SK-N-SH (cell line): ENCODE measurements around the gene DUSP6. TPM values are rescaled to one million over a fixed set of nuclear protein-coding genes. Genes with fewer than 3 reads are reported as not detected.

Experiments
- CTCF ChIA-PET: fragments of 300-600, 350-600 bp; formaldehyde crosslinking; extraction: SDS; loops from one replicate; lab custom pipeline; 2021; lab: Yijun Ruan, JAX
- POLR2A ChIA-PET: fragments of 350-600 bp; sonication (Branson Sonifier 250); formaldehyde crosslinking; extraction: SDS; loops from one replicate; lab custom pipeline; 2020; ENCODE audit warnings: antibody characterized with exemption, inconsistent platforms; lab: Yijun Ruan, JAX
- DNase-seq: peaks from one replicate; pipeline ENCODE4 v3.0.0; 2012
- H2AFZ ChIP-seq: fragments of 200-600 bp; sonication (generic); 2 replicates; pipeline ENCODE4 v1.8.1; 2016; ENCODE audit warnings: antibody characterized with exemption, mild to moderate bottlenecking, low read depth
- H3F3A ChIP-seq: fragments of 200-600 bp; sonication (generic); replicated peaks from 2 replicates; pipeline ENCODE3; 2016; ENCODE audit warnings: antibody characterized with exemption, mild to moderate bottlenecking; ENCODE audit not compliant: insufficient read depth
- H3K27ac ChIP-seq, 2 experiments: fragments of 200-500 bp in 1 of 2; fragments of 200-600 bp in 1 of 2; sonication (Bioruptor generic) in 1 of 2; sonication (generic), shearing (Covaris generic) in 1 of 2; 2 replicates each; pipeline versions ENCODE4 v1.5.1 to v1.6.1; 2014 to 2016; ENCODE audit warnings: low read depth in 2 of 2, inconsistent platforms in 1 of 2, low read length in 1 of 2, mild to moderate bottlenecking in 1 of 2, mixed read lengths in 1 of 2
- H3K27me3 ChIP-seq: fragments of 200-600 bp; sonication (generic), shearing (Covaris generic); 2 replicates; pipeline ENCODE4 v1.6.1; 2016; ENCODE audit warnings: mixed run types; ENCODE audit not compliant: insufficient read depth
- H3K36me3 ChIP-seq, 2 experiments: fragments of 200-500 bp in 1 of 2; fragments of 200-600 bp in 1 of 2; sonication (Bioruptor generic) in 1 of 2; sonication (generic) in 1 of 2; replicated peaks in 1 of 2; 2 replicates each; pipeline versions ENCODE3 to v1.5.1; 2014 to 2016; ENCODE audit warnings: low read length in 1 of 2, mild to moderate bottlenecking in 1 of 2; ENCODE audit not compliant: insufficient read depth in 2 of 2, control insufficient read depth in 1 of 2
- H3K4me1 ChIP-seq, 2 experiments: fragments of 200-500 bp in 1 of 2; fragments of 200-600 bp in 1 of 2; sonication (Bioruptor generic) in 1 of 2; sonication (generic), shearing (Covaris generic) in 1 of 2; 2 replicates each; pipeline versions ENCODE4 v1.5.1 to v1.6.1; 2014 to 2016; ENCODE audit warnings: low read depth in 1 of 2, low read length in 1 of 2, mixed run types in 1 of 2; ENCODE audit not compliant: insufficient read depth in 2 of 2, control insufficient read depth in 1 of 2
- H3K4me2 ChIP-seq: fragments of 200-600 bp; sonication (generic), shearing (Covaris generic); 2 replicates; pipeline ENCODE4 v1.6.1; 2017; ENCODE audit warnings: mixed run types
- H3K4me3 ChIP-seq, 2 experiments: fragments of 200-500 bp in 1 of 2; fragments of 200-600 bp in 1 of 2; sonication (Bioruptor generic) in 1 of 2; sonication (generic), shearing (Covaris generic) in 1 of 2; 2 replicates each; pipeline versions ENCODE4 v1.5.1 to v1.8.1; 2014 to 2016; ENCODE audit warnings: low read depth in 2 of 2, inconsistent platforms in 1 of 2, low read length in 1 of 2, mild to moderate bottlenecking in 1 of 2, mixed read lengths in 1 of 2, moderate library complexity in 1 of 2
- H3K79me2 ChIP-seq: fragments of 200-600 bp; sonication (generic); 2 replicates; pipeline ENCODE4 v1.8.1; 2017; ENCODE audit warnings: mild to moderate bottlenecking; ENCODE audit not compliant: insufficient read depth
- H3K9ac ChIP-seq: fragments of 200-600 bp; sonication (generic); 2 replicates; pipeline ENCODE4 v1.6.1; 2017; ENCODE audit warnings: mixed run types
- H3K9me2 ChIP-seq: fragments of 200-600 bp; sonication (generic); 2 replicates; pipeline ENCODE4 v1.6.1; 2017; ENCODE audit warnings: mixed run types
- H3K9me3 ChIP-seq: fragments of 200-600 bp; sonication (generic); 2 replicates; pipeline ENCODE4 v1.6.1; 2017; ENCODE audit warnings: mixed run types, mild to moderate bottlenecking, moderate library complexity
- H4K20me1 ChIP-seq: fragments of 200-600 bp; sonication (generic); 2 replicates; pipeline ENCODE4 v1.6.1; 2017; ENCODE audit warnings: mild to moderate bottlenecking, mixed run types; ENCODE audit not compliant: insufficient read depth
- CHD2 ChIP-seq: fragments of 150-350 bp; IDR thresholded peaks from 2 replicates; pipeline ENCODE4 v1.6.1; 2018; ENCODE audit warnings: low read length; ENCODE audit not compliant: partially characterized antibody
- ELF1 ChIP-seq: IDR thresholded peaks from 2 replicates; pipeline ENCODE4 v1.4.0; 2012
- GABPA ChIP-seq: IDR thresholded peaks from 2 replicates; pipeline ENCODE4 v1.4.0; 2012; ENCODE audit warnings: low read depth, mild to moderate bottlenecking
- GATA2 ChIP-seq: sonication (generic); formaldehyde crosslinking; IDR thresholded peaks from 2 replicates; pipeline ENCODE4 v1.5.0; 2020; ENCODE audit warnings: mild to moderate bottlenecking, missing genetic modification reagents
- JUND ChIP-seq: IDR thresholded peaks from 2 replicates; pipeline ENCODE4 v1.4.0; 2012
- MEF2A ChIP-seq: IDR thresholded peaks from 2 replicates; pipeline ENCODE4 v1.4.0; 2012; ENCODE audit warnings: low read depth, borderline replicate concordance
- MXI1 ChIP-seq: IDR thresholded peaks from 2 replicates; pipeline ENCODE4 v1.6.1; 2012; ENCODE audit warnings: mild to moderate bottlenecking, low read depth, low read length, improper control_type of control experiment
- NFIC ChIP-seq: IDR thresholded peaks from 2 replicates; pipeline ENCODE4 v1.4.0; 2012; ENCODE audit warnings: borderline replicate concordance
- RFX5 ChIP-seq: IDR thresholded peaks from 2 replicates; pipeline ENCODE4 v1.6.1; 2012; ENCODE audit warnings: mild to moderate bottlenecking, improper control_type of control experiment, low read length
- TAF1 ChIP-seq: IDR thresholded peaks from 2 replicates; pipeline ENCODE4 v1.6.1; 2012; ENCODE audit warnings: low read depth, mild to moderate bottlenecking, low read length, moderate library complexity, borderline replicate concordance
- TCF12 ChIP-seq: IDR thresholded peaks from 2 replicates; pipeline ENCODE4 v1.4.0; 2012
- TEAD4 ChIP-seq: IDR thresholded peaks from 2 replicates; pipeline ENCODE4 v1.4.0; 2012; ENCODE audit warnings: mild to moderate bottlenecking, borderline replicate concordance; ENCODE audit not compliant: insufficient read depth
- ZBTB33 ChIP-seq: IDR thresholded peaks from 2 replicates; pipeline ENCODE4 v1.4.0; 2012; ENCODE audit warnings: low read depth, borderline replicate concordance
- WGBS: methylation state at CpG from one replicate; pipeline ENCODE4 v1.1.6; 2017; ENCODE audit warnings: low lambda C conversion rate; 5-methylcytosine and 5-hydroxymethylcytosine counted together
- polyA plus RNA-seq, 3 experiments: library from polyadenylated mRNA; depleted of rRNA; stranded (reverse); fragments of >200 nt; gene quantifications; 2 replicates each; pipeline ENCODE4 v1.2.3, GENCODE V29; 2012
- TF ChIP-seq, protein P1 (sequence below): fragments of 150-350 bp; IDR thresholded peaks from 2 replicates; pipeline ENCODE4 v1.6.1; 2017; ENCODE audit warnings: antibody characterized with exemption, low read length, low read depth, borderline replicate concordance
- TF ChIP-seq, protein P2 (sequence below): IDR thresholded peaks from 2 replicates; pipeline ENCODE4; 2012

The DUSP6 gene
- polyA plus RNA-seq, 1 of the 3 experiments (the other 2 are of a cell fraction): 71.4 TPM

- H3K9me3 ChIP-seq: no peaks in the 10 kb centered on the region
- peaks cover 3 to 22% of the 10 kb centered on the region in 2 experiments; a peak in 3 of 4 replicates for H3K4me1 ChIP-seq
- H3K9me2 ChIP-seq: no peaks in the 10 kb centered on the region
- TF ChIP-seq JUND: no peak
- no peak for TF ChIP-seq ELF1
- no peak for TF ChIP-seq GATA2
- TF ChIP-seq, protein P1, sequence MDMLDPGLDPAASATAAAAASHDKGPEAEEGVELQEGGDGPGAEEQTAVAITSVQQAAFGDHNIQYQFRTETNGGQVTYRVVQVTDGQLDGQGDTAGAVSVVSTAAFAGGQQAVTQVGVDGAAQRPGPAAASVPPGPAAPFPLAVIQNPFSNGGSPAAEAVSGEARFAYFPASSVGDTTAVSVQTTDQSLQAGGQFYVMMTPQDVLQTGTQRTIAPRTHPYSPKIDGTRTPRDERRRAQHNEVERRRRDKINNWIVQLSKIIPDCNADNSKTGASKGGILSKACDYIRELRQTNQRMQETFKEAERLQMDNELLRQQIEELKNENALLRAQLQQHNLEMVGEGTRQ: no peak
- no peak for TF ChIP-seq TAF1
- TF ChIP-seq CHD2: no peak
- TF ChIP-seq MEF2A: no peak
- no peak for TF ChIP-seq TCF12
- TF ChIP-seq GABPA: no peak
- TF ChIP-seq RFX5: no peak
- no peak overlapping the region for H2AFZ ChIP-seq
- H3K27me3 ChIP-seq: no peaks in the 10 kb centered on the region
- no peaks in the 10 kb centered on the region for H3K36me3 ChIP-seq
- H3K4me3 ChIP-seq: no peak overlapping the region
- ChIA-PET CTCF (interaction anchor here (1.0 kb wide), 1 partner anchor 10 kb away, joined by 3 read pairs; no protein-coding TSS in a partner anchor), POLR2A (no interaction called here)
- WGBS: 73% methylated on average over 3 of the region's 3 CpGs
- H3K27ac ChIP-seq: no peak overlapping the region
- no peaks in the 10 kb centered on the region for H3K79me2 ChIP-seq
- H3K9ac ChIP-seq: no peak overlapping the region
- H3F3A ChIP-seq: no peaks in the 10 kb centered on the region
- H4K20me1 ChIP-seq: no peaks in the 10 kb centered on the region
- no peak for DNase-seq
- no peak overlapping the region for H3K4me2 ChIP-seq
Measured at GRCh38 chr12:89393551-89394121, 41.3 kb upstream of the DUSP6 start.

DNA sequence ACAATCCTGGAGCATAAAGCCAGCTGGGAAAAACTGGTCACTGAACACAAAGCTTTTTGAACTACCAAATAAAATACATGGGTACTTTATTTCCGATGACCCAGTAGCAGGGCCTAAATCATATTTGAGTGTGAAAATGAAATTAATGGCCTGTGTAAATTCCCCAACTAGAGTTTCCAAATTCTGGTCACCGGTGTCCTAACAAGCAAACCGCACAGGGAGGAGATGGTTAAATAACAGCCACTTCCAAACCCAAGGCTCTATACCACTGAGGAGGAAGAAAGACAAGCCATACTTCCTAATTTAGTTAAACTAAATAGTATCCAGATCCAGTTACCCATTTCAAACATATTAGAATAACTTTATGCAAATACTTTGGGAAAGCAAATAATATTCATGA, 40.1 kb upstream of the DUSP6 start:
- H4K20me1 ChIP-seq: no peaks in the 10 kb centered on the region
- peaks cover 3 to 22% of the 10 kb centered on the region in 2 experiments; a peak in 3 of 4 replicates for H3K4me1 ChIP-seq
- CTCF ChIA-PET: interaction anchor here (1.4 kb wide), 1 partner anchor 14 kb away, joined by 5 read pairs; no protein-coding TSS in a partner anchor
- no peak for TF ChIP-seq MXI1
- no peak for TF ChIP-seq ZBTB33
- TF ChIP-seq, protein P2, sequence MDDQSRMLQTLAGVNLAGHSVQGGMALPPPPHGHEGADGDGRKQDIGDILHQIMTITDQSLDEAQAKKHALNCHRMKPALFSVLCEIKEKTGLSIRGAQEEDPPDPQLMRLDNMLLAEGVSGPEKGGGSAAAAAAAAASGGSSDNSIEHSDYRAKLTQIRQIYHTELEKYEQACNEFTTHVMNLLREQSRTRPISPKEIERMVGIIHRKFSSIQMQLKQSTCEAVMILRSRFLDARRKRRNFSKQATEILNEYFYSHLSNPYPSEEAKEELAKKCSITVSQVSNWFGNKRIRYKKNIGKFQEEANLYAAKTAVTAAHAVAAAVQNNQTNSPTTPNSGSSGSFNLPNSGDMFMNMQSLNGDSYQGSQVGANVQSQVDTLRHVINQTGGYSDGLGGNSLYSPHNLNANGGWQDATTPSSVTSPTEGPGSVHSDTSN: no peak
- no peak for TF ChIP-seq TEAD4
- TF ChIP-seq, protein P1: no peak
- TF ChIP-seq NFIC: no peak
- TF ChIP-seq GABPA: no peak
- POLR2A ChIA-PET: no interaction called here
- H3K79me2 ChIP-seq: no peaks in the 10 kb centered on the region
- no peak overlapping the region for H3K9ac ChIP-seq
- no peaks in the 10 kb centered on the region for H3K36me3 ChIP-seq
- no peaks in the 10 kb centered on the region for H3K9me2 ChIP-seq
- no peak overlapping the region for H3K4me2 ChIP-seq
- DNase-seq: no peak
- H3K9me3 ChIP-seq: no peaks in the 10 kb centered on the region
- WGBS: 95% methylated on average over 3 of the region's 3 CpGs
- no peak overlapping the region for H3K27ac ChIP-seq
- no peak overlapping the region for H2AFZ ChIP-seq
- no peaks in the 10 kb centered on the region for H3K27me3 ChIP-seq
- H3K4me3 ChIP-seq: no peak overlapping the region
- H3F3A ChIP-seq: no peaks in the 10 kb centered on the region
